Upper lobe of left lung (tissue), 4 donors: Measurements from ENCODE around the gene ME1.

Source experiments
- EP300 ChIP-seq, 4 donors: sonication (generic); formaldehyde crosslinking; IDR thresholded peaks; one replicate each; pipeline ENCODE4 v1.5.1; 2017; ENCODE audit warnings: antibody characterized with exemption in 4 of 4, control low read depth in 2 of 4
- POLR2A ChIP-seq, 4 donors: fragments of 450-650 bp; IDR thresholded peaks; one replicate each; pipeline ENCODE4 v1.5.1; 2016 to 2017; ENCODE audit warnings: antibody characterized with exemption in 4 of 4, mild to moderate bottlenecking in 2 of 4

DNA sequence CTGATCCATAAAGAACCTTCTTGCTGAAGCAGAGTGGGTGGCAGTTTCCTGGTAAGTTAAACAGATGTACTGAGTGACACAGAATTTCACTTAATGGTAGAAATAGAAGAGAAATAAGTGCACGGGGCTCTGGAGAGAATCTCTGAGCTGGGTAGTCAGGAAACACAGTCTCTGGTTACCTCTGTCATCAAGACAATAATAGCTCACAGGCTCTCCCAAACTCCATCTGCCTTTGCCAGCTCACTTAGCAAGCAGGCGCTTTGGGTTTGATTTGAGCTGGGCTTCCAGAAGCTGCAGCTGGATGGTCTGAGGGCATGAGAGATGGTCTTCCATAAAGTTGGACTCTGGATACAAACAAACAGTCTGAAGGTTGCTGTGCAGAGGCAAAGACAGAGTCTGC is 41.9 kb upstream of the ME1 start:
- no peak for TF ChIP-seq POLR2A (IDR thresholded peaks at IDR 0.05)
- TF ChIP-seq EP300 (IDR thresholded peaks at IDR 0.05): no peak
